K562 (cell line): ENCODE data around the gene ADIPOQ. TPM values are rescaled to one million over a fixed set of nuclear protein-coding genes. Genes with fewer than 3 reads are reported as not detected.

Source experiments
- ATAC-seq: fragments of 200-7000 bp; cut with Tn5 transposase; 3 replicates; pipeline ENCODE4 v1.9.1; 2020; ENCODE audit warnings: moderate library complexity
- BruUV-seq: library from RNA; stranded (reverse); fragments of 400-500 nt; replicated peaks from 2 replicates; lab custom pipeline; 2021; lab: Mats Ljungman, UMichigan
- CTCF ChIA-PET: fragments of 300-600 bp; formaldehyde crosslinking; extraction: SDS; loops from one replicate; lab custom pipeline; 2021; ENCODE audit warnings: low intra/inter-chr PET ratio; lab: Yijun Ruan, JAX
- POLR2A ChIA-PET: fragments of 300-600, 350-650 bp; sonication (Branson Sonifier 250); formaldehyde crosslinking; extraction: SDS; loops from one replicate; lab custom pipeline; 2021; ENCODE audit warnings: antibody characterized with exemption, inconsistent platforms; lab: Yijun Ruan, JAX
- DNase-seq, 4 experiments: peaks; one replicate each; pipeline versions ENCODE4 v3.0.0 to v3.0.0-alpha.2; 2011 to 2018; ENCODE audit warnings: low spot score in 3 of 4, mixed read lengths in 3 of 4; ENCODE audit errors: extremely low read depth in 1 of 4
- FAIRE-seq: peaks from 2 replicates; lab custom pipeline; 2011; peaks lifted over from hg19 to GRCh38; lab: Jason Lieb, UNC
- H2AFZ ChIP-seq: 2 replicates; pipeline ENCODE4 v1.6.0; 2011; ENCODE audit warnings: low read depth, low read length, control low read depth, inconsistent platforms
- H3K27ac ChIP-seq: fragments of 200-600 bp; 3 replicates; pipeline ENCODE4 v1.8.0; 2011; ENCODE audit warnings: low read depth, mild to moderate bottlenecking, control low read depth, inconsistent platforms, low read length, moderate library complexity, mixed read lengths; ENCODE audit errors: extremely low read depth
- H3K27me3 ChIP-seq, 2 experiments: fragments of 300-600 bp in 1 of 2; 2 replicates in 1 of 2; 3 replicates in 1 of 2; pipeline versions ENCODE4 v1.6.0 to v1.8.0; 2011; ENCODE audit warnings: inconsistent platforms in 2 of 2, low read length in 2 of 2, mild to moderate bottlenecking in 1 of 2, mixed read lengths in 1 of 2, moderate library complexity in 1 of 2; ENCODE audit not compliant: control insufficient read depth in 2 of 2, insufficient read depth in 2 of 2
- H3K36me3 ChIP-seq: fragments of 300-600 bp; 3 replicates; pipeline ENCODE4 v1.8.0; 2011; ENCODE audit warnings: mild to moderate bottlenecking, low read length, inconsistent platforms; ENCODE audit not compliant: control insufficient read depth, insufficient read depth
- H3K4me1 ChIP-seq, 2 experiments: fragments of 200-600 bp in 1 of 2; replicated peaks in 1 of 2; 2 replicates in 1 of 2; 3 replicates in 1 of 2; pipeline versions ENCODE4 v1.5.1 to v1.8.0; 2011; ENCODE audit warnings: inconsistent platforms in 2 of 2, low read length in 2 of 2, mild to moderate bottlenecking in 1 of 2, mixed read lengths in 1 of 2, moderate library complexity in 1 of 2; ENCODE audit not compliant: control insufficient read depth in 2 of 2, insufficient read depth in 2 of 2
- H3K4me2 ChIP-seq: 2 replicates; pipeline ENCODE4 v1.6.1; 2011; ENCODE audit warnings: low read length, control low read depth, inconsistent platforms, mixed read lengths; ENCODE audit not compliant: insufficient read depth
- H3K4me3 ChIP-seq: fragments of 200-600 bp; sonication (generic), shearing (Covaris generic); 2 replicates; pipeline ENCODE4 v1.5.1; 2016; ENCODE audit warnings: control low read depth, inconsistent platforms
- H3K79me2 ChIP-seq: fragments of 200-600 bp; 3 replicates; pipeline ENCODE4 v1.8.0; 2011; ENCODE audit warnings: low read length, inconsistent platforms; ENCODE audit not compliant: control insufficient read depth, insufficient read depth
- H3K9ac ChIP-seq, 2 experiments: 2 replicates each; pipeline versions ENCODE4 v1.6.0 to v1.6.1; 2011; ENCODE audit warnings: low read depth in 2 of 2, low read length in 2 of 2, control low read depth in 1 of 2, inconsistent platforms in 1 of 2, mild to moderate bottlenecking in 1 of 2, mixed read lengths in 1 of 2; ENCODE audit not compliant: insufficient read depth in 1 of 2
- H3K9me1 ChIP-seq: one replicate; pipeline ENCODE4 v1.6.0; 2011; ENCODE audit warnings: inconsistent platforms, mild to moderate bottlenecking, low read length, moderate library complexity; ENCODE audit not compliant: control insufficient read depth, insufficient read depth
- H3K9me3 ChIP-seq: replicated peaks from 2 replicates; pipeline ENCODE4 v1.5.1; 2011; ENCODE audit warnings: low read depth, low read length, inconsistent platforms; ENCODE audit not compliant: control insufficient read depth, insufficient read depth
- H4K20me1 ChIP-seq: replicated peaks from 2 replicates; pipeline ENCODE4 v1.6.1; 2011; ENCODE audit warnings: low read length, inconsistent platforms, mixed read lengths; ENCODE audit not compliant: control insufficient read depth, insufficient read depth
- ARID1B ChIP-seq: fragments of 450-650 bp; IDR thresholded peaks from 2 replicates; pipeline ENCODE4 v1.6.1; 2016; ENCODE audit warnings: antibody characterized with exemption, mild to moderate bottlenecking, inconsistent platforms
- ATF1 ChIP-seq, 2 experiments: fragments of 450-650 bp in 1 of 2; IDR thresholded peaks; 2 replicates each; pipeline ENCODE4 v1.6.1; 2016; ENCODE audit warnings: missing compliant biosample characterization in 1 of 2, missing genetic modification characterization in 1 of 2
- CBFA2T2 ChIP-seq: fragments of 450-650 bp; conservative IDR thresholded peaks from 2 replicates; pipeline ENCODE4 v1.6.1; 2017; ENCODE audit warnings: mild to moderate bottlenecking
- CBFA2T3 ChIP-seq: fragments of 450-650 bp; IDR thresholded peaks from 2 replicates; pipeline ENCODE4 v1.6.1; 2017
- HOMEZ ChIP-seq: fragments of 250-450 bp; sonication (Bioruptor Pico); IDR thresholded peaks from 2 replicates; pipeline ENCODE4 v1.4.0; 2020; ENCODE audit warnings: mild to moderate bottlenecking, moderate library complexity
- HOXB6 ChIP-seq: fragments of 250-450 bp; sonication (Bioruptor Pico); IDR thresholded peaks from 2 replicates; pipeline ENCODE4 v1.5.1; 2022; ENCODE audit warnings: mild to moderate bottlenecking, borderline replicate concordance
- NELFE ChIP-seq: IDR thresholded peaks from 2 replicates; pipeline ENCODE4 v1.6.1; 2011; ENCODE audit warnings: mild to moderate bottlenecking; ENCODE audit not compliant: insufficient read depth, insufficient read length
- NR2C1 ChIP-seq, 2 experiments: fragments of 450-650 bp; IDR thresholded peaks; 2 replicates each; pipeline ENCODE4 v1.6.1; 2017; ENCODE audit warnings: mild to moderate bottlenecking in 2 of 2, antibody characterized with exemption in 1 of 2, inconsistent platforms in 1 of 2, missing compliant biosample characterization in 1 of 2, missing genetic modification characterization in 1 of 2
- PML ChIP-seq: IDR thresholded peaks from 2 replicates; pipeline ENCODE4 v1.6.1; 2012; ENCODE audit warnings: low read length, inconsistent platforms
- RCOR1 ChIP-seq, 2 experiments: IDR thresholded peaks; 2 replicates each; pipeline ENCODE4 v1.6.1; 2012; ENCODE audit warnings: low read depth in 2 of 2, low read length in 2 of 2, borderline replicate concordance in 1 of 2, improper control_type of control experiment in 1 of 2
- SMARCA4 ChIP-seq: fragments of 450-650 bp; IDR thresholded peaks from 2 replicates; pipeline ENCODE4 v1.6.1; 2016
- TCF3 ChIP-seq: sonication (generic); formaldehyde crosslinking; IDR thresholded peaks from 2 replicates; pipeline ENCODE4 v1.4.0; 2020; ENCODE audit warnings: mild to moderate bottlenecking, missing genetic modification reagents
- ZNF384 ChIP-seq: IDR thresholded peaks from 2 replicates; pipeline ENCODE4 v1.6.1; 2012; ENCODE audit warnings: low read depth, low read length, improper control_type of control experiment
- WGBS: fragments of 100-300 bp; shearing (Covaris generic); methylation state at CpG from one replicate; pipeline ENCODE4 v1.1.6; 2016; ENCODE audit warnings: low coverage, mixed read lengths; ENCODE audit not compliant: insufficient coverage; ENCODE audit errors: missing lambda C conversion rate; 5-methylcytosine and 5-hydroxymethylcytosine counted together
- in situ Hi-C: fragments of 300-500 bp; cut with MboI; formaldehyde crosslinking; loops from 4 replicates; pipeline ENCODE4 v1.15.0; 2018; ENCODE audit warnings: inconsistent platforms, mixed read lengths
- intact Hi-C: fragments of 100-400 bp; cut with micrococcal nuclease; formaldehyde crosslinking; loops from 2 replicates; pipeline ENCODE4 v1.14.2; 2022
- polyA plus RNA-seq, 8 experiments: library from polyadenylated mRNA; depleted of rRNA in 4 of 8; stranded (reverse) in 5 of 8; unstranded in 3 of 8; fragments of >200 nt; fragmentation: Nextera tagmentation in 2 of 8; fragmentation: Illumina TruSeq in 1 of 8; extraction: Ambion mirVana in 2 of 8; extraction: Trizol in 1 of 8; gene quantifications; 2 replicates each; pipeline versions ENCODE4 v1.2.1 to v1.2.3, GENCODE V29; 2011 to 2014; ENCODE audit warnings: inconsistent platforms in 1 of 8, missing spikeins in 1 of 8
- total RNA-seq, 7 experiments: library from RNA; depleted of rRNA in 6 of 7; stranded (reverse); fragments of >200 nt in 6 of 7; fragmentation: Illumina TruSeq in 2 of 7; extraction: Trizol in 2 of 7; gene quantifications; 2 replicates each; pipeline versions ENCODE4 v1.2.1 to v1.2.3, GENCODE V29; 2011 to 2021; ENCODE audit warnings: low replicate concordance in 1 of 7
- TF ChIP-seq, protein P1 (sequence below): fragments of 150-350 bp; conservative IDR thresholded peaks from 2 replicates; pipeline ENCODE4 v1.6.1; 2014; ENCODE audit warnings: low read length
- TF ChIP-seq, protein P2 (sequence below), 2 experiments: fragments of 200-800 bp in 1 of 2; sonication (Bioruptor generic) in 1 of 2; sonication (generic) in 1 of 2; formaldehyde crosslinking in 1 of 2; IDR thresholded peaks in 1 of 2; conservative IDR thresholded peaks in 1 of 2; 2 replicates each; pipeline versions ENCODE4 v1.5.0 to v1.6.1; 2016 to 2020; ENCODE audit warnings: missing compliant biosample characterization in 1 of 2, missing genetic modification characterization in 1 of 2, missing genetic modification reagents in 1 of 2

Gene ADIPOQ
- total and polyA plus RNA-seq, 9 of the 15 experiments (the other 6 are each of a cell fraction or from before 2014, with no cell fraction given) = 0.01 to 0.04 (median 0.03) TPM; not detected in 4

DNA sequence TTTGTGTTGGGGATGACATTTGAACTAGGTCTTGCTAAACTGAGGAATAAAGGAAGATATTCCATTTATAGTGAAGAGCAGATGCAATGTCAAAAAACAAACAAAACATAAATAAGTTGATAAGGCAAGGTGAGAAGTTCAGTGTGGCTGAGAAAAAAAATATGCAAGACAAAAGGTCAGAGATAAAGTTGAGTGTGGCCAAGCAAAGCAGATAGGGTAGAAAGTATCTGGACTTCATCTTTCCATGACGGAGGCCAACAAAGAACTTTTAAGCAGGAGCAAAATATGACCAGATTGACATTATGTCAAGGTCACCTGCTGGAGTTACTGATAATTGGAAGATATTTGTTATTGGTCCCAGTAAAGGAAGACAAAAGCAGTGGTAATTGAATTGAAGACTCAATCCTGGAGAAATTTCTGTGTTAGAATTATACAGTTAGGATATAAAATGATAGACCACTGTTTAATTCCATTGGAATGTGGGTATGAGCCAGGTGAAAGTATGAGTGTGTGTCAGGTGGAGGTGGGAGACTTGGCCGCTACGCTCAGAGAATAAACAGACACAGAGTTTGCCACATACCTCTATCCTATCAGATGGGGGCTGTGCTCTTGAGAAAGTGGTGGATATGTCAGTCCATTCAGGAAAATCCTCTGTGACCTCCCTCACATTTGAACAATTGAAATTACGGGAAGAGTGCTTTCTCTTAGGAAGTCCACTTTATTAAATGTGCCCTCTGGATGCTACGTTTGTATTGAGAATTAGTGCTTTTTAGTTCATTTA lies 28.1 kb downstream of the ADIPOQ start:
- no TSS peak for BruUV-seq
- TF ChIP-seq CBFA2T2 = peak; percentile 66
- TF ChIP-seq ARID1B = peak; percentile 80
- peak; percentile 40; the same call in 1 of the 2 replicates for TF ChIP-seq PML
- TF ChIP-seq HOXB6 (CRISPR knock-in tag) = no peak
- TF ChIP-seq ZNF384 = peak; percentile 63; the same call in 1 of the 2 replicates
- peak in 1 of 2 experiments; percentile 45; a peak in 1 of 4 replicates for TF ChIP-seq RCOR1 (IDR thresholded peaks at IDR 0.05; ENCODE audit: borderline replicate concordance in 1 of 2, low read depth in 2 of 2, low read length in 2 of 2)
- TF ChIP-seq, protein P1, sequence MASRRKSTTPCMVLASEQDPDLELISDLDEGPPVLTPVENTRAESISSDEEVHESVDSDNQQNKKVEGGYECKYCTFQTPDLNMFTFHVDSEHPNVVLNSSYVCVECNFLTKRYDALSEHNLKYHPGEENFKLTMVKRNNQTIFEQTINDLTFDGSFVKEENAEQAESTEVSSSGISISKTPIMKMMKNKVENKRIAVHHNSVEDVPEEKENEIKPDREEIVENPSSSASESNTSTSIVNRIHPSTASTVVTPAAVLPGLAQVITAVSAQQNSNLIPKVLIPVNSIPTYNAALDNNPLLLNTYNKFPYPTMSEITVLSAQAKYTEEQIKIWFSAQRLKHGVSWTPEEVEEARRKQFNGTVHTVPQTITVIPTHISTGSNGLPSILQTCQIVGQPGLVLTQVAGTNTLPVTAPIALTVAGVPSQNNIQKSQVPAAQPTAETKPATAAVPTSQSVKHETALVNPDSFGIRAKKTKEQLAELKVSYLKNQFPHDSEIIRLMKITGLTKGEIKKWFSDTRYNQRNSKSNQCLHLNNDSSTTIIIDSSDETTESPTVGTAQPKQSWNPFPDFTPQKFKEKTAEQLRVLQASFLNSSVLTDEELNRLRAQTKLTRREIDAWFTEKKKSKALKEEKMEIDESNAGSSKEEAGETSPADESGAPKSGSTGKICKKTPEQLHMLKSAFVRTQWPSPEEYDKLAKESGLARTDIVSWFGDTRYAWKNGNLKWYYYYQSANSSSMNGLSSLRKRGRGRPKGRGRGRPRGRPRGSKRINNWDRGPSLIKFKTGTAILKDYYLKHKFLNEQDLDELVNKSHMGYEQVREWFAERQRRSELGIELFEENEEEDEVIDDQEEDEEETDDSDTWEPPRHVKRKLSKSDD = no peak
- TF ChIP-seq TCF3 (CRISPR knock-in tag) = peak; percentile 62; the same call in 1 of the 2 replicates
- TF ChIP-seq NELFE = no peak
- TF ChIP-seq, protein P2, sequence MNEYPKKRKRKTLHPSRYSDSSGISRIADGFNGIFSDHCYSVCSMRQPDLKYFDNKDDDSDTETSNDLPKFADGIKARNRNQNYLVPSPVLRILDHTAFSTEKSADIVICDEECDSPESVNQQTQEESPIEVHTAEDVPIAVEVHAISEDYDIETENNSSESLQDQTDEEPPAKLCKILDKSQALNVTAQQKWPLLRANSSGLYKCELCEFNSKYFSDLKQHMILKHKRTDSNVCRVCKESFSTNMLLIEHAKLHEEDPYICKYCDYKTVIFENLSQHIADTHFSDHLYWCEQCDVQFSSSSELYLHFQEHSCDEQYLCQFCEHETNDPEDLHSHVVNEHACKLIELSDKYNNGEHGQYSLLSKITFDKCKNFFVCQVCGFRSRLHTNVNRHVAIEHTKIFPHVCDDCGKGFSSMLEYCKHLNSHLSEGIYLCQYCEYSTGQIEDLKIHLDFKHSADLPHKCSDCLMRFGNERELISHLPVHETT (CRISPR knock-in tag; conservative IDR thresholded peaks at IDR 0.05 in 1 of 2, IDR thresholded peaks at IDR 0.05 in 1 of 2) = peak in 1 of 2 experiments; percentile 26; a peak in 1 of 4 replicates
- peak; percentile 58 for TF ChIP-seq SMARCA4
- TF ChIP-seq CBFA2T3 = peak; percentile 86
- no peak for TF ChIP-seq HOMEZ (CRISPR knock-in tag)
- TF ChIP-seq ATF1 (CRISPR knock-in tag; IDR thresholded peaks at IDR 0.05) = no peak
- peak; percentile 31; the same call in 1 of the 2 replicates for TF ChIP-seq ATF1 (tag; IDR thresholded peaks at IDR 0.05)
- TF ChIP-seq NR2C1 (IDR thresholded peaks at IDR 0.05) = peak; percentile 39
- peak; percentile 53 for TF ChIP-seq NR2C1 (tag; IDR thresholded peaks at IDR 0.05)

More for the DNA sequence above, 28.1 kb downstream of the ADIPOQ start:
- FAIRE-seq = peak; percentile 15
- Histone ChIP-seq H3K4me1 (peaks cover 4 to 39% of the 10 kb centered on the region in 2 experiments; a peak in 4 of 5 replicates), H3K9ac (peak overlapping the region in 1 of 2 experiments; percentile 33; a peak in 1 of 4 replicates), H3K27ac (peak overlapping the region; percentile 67), H3K36me3 (no peaks in the 10 kb centered on the region), H3K4me2 (peak overlapping the region; percentile 56), H3K27me3 (no peaks in the 10 kb centered on the region), H3K4me3 (no peak overlapping the region), H3K9me1 (no peaks in the 10 kb centered on the region), H3K79me2 (no peaks in the 10 kb centered on the region), H3K9me3 (no peaks in the 10 kb centered on the region; the same call in 1 of the 2 replicates), H2AFZ (peak overlapping the region; percentile 66), H4K20me1 (no peaks in the 10 kb centered on the region)
- ChIA-PET POLR2A (interaction anchor here (0.7 to 0.8 kb wide), 3 partner anchors 21 to 1523 kb away, joined by 3 to 4 read pairs (median 3); no protein-coding TSS in a partner anchor), CTCF (no interaction called here)
- WGBS = 15% methylated on average over 5 of the region's 5 CpGs
- intact Hi-C loops = no loop called here
- DNase-seq = peak in 1 of 4 experiments; percentile 63
- ATAC-seq = peak; percentile 55
- in situ Hi-C loops = no loop called here
